Right lobe of liver (tissue), 6 donors: ENCODE measurements around the gene LZTR1. TPM values are rescaled to one million over a fixed set of nuclear protein-coding genes. Genes with fewer than 3 reads are reported as not detected.

Source experiments
- ATAC-seq, 4 donors: fragments of 200-7000 bp; cut with Tn5 transposase; one replicate each; pipeline ENCODE4 v1.9.1; 2020; ENCODE audit warnings: mild to moderate bottlenecking in 4 of 4, moderate library complexity in 4 of 4
- DNase-seq, 3 donors: peaks; one replicate each; pipeline ENCODE4 v3.0.0-alpha.2; 2020
- H3K27ac ChIP-seq, 3 donors: fragments of 200-600 bp; one replicate each; pipeline ENCODE4 v1.8.0; 2022
- H3K27me3 ChIP-seq, 2 donors: fragments of 200-600 bp; one replicate each; pipeline ENCODE4 v1.8.0; 2022
- H3K36me3 ChIP-seq, 4 donors: fragments of 200-600 bp; sonication (generic) in 1 of 4; one replicate each; pipeline versions ENCODE4 v1.5.1 to v1.8.0; 2017 to 2022; ENCODE audit warnings: control low read depth in 1 of 4
- H3K4me1 ChIP-seq, 4 donors: fragments of 200-600 bp; sonication (generic) in 1 of 4; one replicate each; pipeline versions ENCODE4 v1.5.1 to v1.8.0; 2017 to 2022; ENCODE audit warnings: control low read depth in 1 of 4
- H3K4me3 ChIP-seq, 3 donors: fragments of 200-600 bp; one replicate each; pipeline ENCODE4 v1.8.0; 2022
- H3K9me3 ChIP-seq, 4 donors: fragments of 200-600 bp; sonication (generic) in 1 of 4; one replicate each; pipeline versions ENCODE4 v1.5.1 to v1.8.0; 2017 to 2022; ENCODE audit warnings: control low read depth in 1 of 4
- CTCF ChIP-seq, 4 donors: fragments of 200-600 bp in 3 of 4; fragments of 450-650 bp in 1 of 4; IDR thresholded peaks; one replicate each; pipeline versions ENCODE4 v1.5.1 to v1.8.0; 2016 to 2022; ENCODE audit warnings: antibody characterized with exemption in 4 of 4, mild to moderate bottlenecking in 2 of 4
- POLR2A ChIP-seq: fragments of 450-650 bp; IDR thresholded peaks from one replicate; pipeline ENCODE4 v1.6.1; 2017; ENCODE audit warnings: antibody characterized with exemption, mild to moderate bottlenecking
- WGBS: methylation state at CpG from one replicate; pipeline ENCODE4 v1.1.6; 2018; ENCODE audit warnings: low coverage, low lambda C conversion rate; ENCODE audit not compliant: insufficient coverage; ENCODE audit errors: missing lambda C conversion rate; 5-methylcytosine and 5-hydroxymethylcytosine counted together
- intact Hi-C, 2 donors: fragments of 100-400 bp; cut with DNase I; formaldehyde crosslinking; loops; one replicate each; pipeline versions ENCODE4 v1.11.2 to v1.14.1; 2022
- total RNA-seq, 6 experiments: library from RNA; depleted of rRNA in 2 of 6; stranded (reverse); fragments of >200 nt in 2 of 6; fragmentation: NEBNext Ultra II Directional in 3 of 6; extraction: Animal tissue kit (Norgen Biotek cat#: 25700) in 3 of 6; gene quantifications; one replicate each; pipeline versions ENCODE4 v1.1.0 to v1.2.4, GENCODE V29; 2016 to 2023
- donor health status: DM: no; HTN: yes; CAD: no.
- donor health status: DM: no; HTN: no; CAD: no.
- donor health status: DM: no; HTN: no; CAD: no.
- donor health status: DM: no; HTN: yes; CAD: no.
- donor health status: DM: no; HTN: yes; CAD: no.

Gene LZTR1
- total RNA-seq, 6 experiments from 2014 or later = 22.7 to 33.3 (median 27.0) TPM

GRCh38 chr22:20957683-20958431 lies 24.2 kb upstream of the LZTR1 start:
- 42% methylated on average over 11 of the region's 32 CpGs for WGBS
- DNase-seq = no peak

GRCh38 chr22:20959578-20960461 lies 22.3 kb upstream of the LZTR1 start:
- Histone ChIP-seq H3K27me3 (no peaks in the 10 kb centered on the region), H3K4me3 (no peak overlapping the region), H3K9me3 (no peaks in the 10 kb centered on the region), H3K27ac (no peak overlapping the region), H3K4me1 (peaks cover 0 to 5% (median 2%) of the 10 kb centered on the region in 4 donors), H3K36me3 (no peaks in the 10 kb centered on the region)
- no peak for ATAC-seq
- no peak for TF ChIP-seq CTCF (IDR thresholded peaks at IDR 0.05)
- no peak for TF ChIP-seq POLR2A
- DNase-seq = peak in 1 of 3 donors; percentile 28
- WGBS = 97% methylated on average over 11 of the region's 20 CpGs
- intact Hi-C loops = no loop called here

More at GRCh38 chr22:20957683-20958431, 24.2 kb upstream of the LZTR1 start:
- H3K9me3 ChIP-seq = no peaks in the 10 kb centered on the region
- H3K27me3 ChIP-seq = no peaks in the 10 kb centered on the region
- H3K27ac ChIP-seq = no peak overlapping the region
- intact Hi-C loops = no loop called here
- peaks cover 0 to 20% (median 9%) of the 10 kb centered on the region in 4 donors for H3K4me1 ChIP-seq
- ATAC-seq = peak; percentile 18 to 38 (median 25)
- no peak for TF ChIP-seq POLR2A
- TF ChIP-seq CTCF (IDR thresholded peaks at IDR 0.05) = no peak
- no peaks in the 10 kb centered on the region for H3K36me3 ChIP-seq
- peak overlapping the region; percentile 55 to 66 (median 62) for H3K4me3 ChIP-seq

- Histone ChIP-seq H3K4me1 (peaks cover 0 to 5% (median 2%) of the 10 kb centered on the region in 4 donors), H3K9me3 (no peaks in the 10 kb centered on the region), H3K36me3 (no peaks in the 10 kb centered on the region), H3K4me3 (no peak overlapping the region), H3K27me3 (no peaks in the 10 kb centered on the region), H3K27ac (no peak overlapping the region)
- DNase-seq = peak in 1 of 3 donors; percentile 32
- intact Hi-C loops = no loop called here
- TF ChIP-seq POLR2A = no peak
- TF ChIP-seq CTCF (IDR thresholded peaks at IDR 0.05) = no peak
- no CpG with 5 or more reads among the region's 4 CpGs for WGBS
- ATAC-seq = no peak
Observed at GRCh38 chr22:20960609-20961008, 21.5 kb upstream of the LZTR1 start.

- DNase-seq (no peak), ATAC-seq (no peak)
- TF ChIP-seq CTCF (IDR thresholded peaks at IDR 0.05) (no peak), POLR2A (no peak)
- H3K4me1 ChIP-seq = peaks cover 0 to 5% (median 0%) of the 10 kb centered on the region in 4 donors
- 88% methylated on average over 5 of the region's 6 CpGs for whole genome bisulfite sequencing
- H3K4me3 ChIP-seq = no peak overlapping the region
- H3K27me3 ChIP-seq = no peaks in the 10 kb centered on the region
- H3K36me3 ChIP-seq = no peaks in the 10 kb centered on the region
- intact Hi-C loops = no loop called here
- no peaks in the 10 kb centered on the region for H3K9me3 ChIP-seq
- no peak overlapping the region for H3K27ac ChIP-seq
Observed at GRCh38 chr22:20962491-20962945, 19.6 kb upstream of the LZTR1 start.
